GM21717 (cell line): ENCODE data around the gene RBSN.

ENCODE experiments used
- ATAC-seq: cut with Tn5 transposase; IDR thresholded peaks from one replicate; pipeline ENCODE4 v1.9.1; 2021; ENCODE audit warnings: mild to moderate bottlenecking, moderate library complexity; ENCODE audit not compliant: unreplicated experiment

Gene RBSN

GRCh38 chr3:15023719-15024118 is 75.2 kb downstream of the RBSN start:
- no peak for ATAC-seq

GRCh38 chr3:15023249-15023648 is 75.7 kb downstream of the RBSN start:
- ATAC-seq, result no peak
